SKM-1 treated with dmso at 0.1 percent for 144 hours (cell line): ENCODE results near the gene STAU1.
A peak's percentile ranks its signal among the peaks of the same experiment; 100 is the strongest.
"Not testable (repeated sequence)": the region's sequence is repeated elsewhere in the genome, so short reads cannot be mapped to it uniquely, and the experiment has no call there.

Experiments used
- DNase-seq: peaks from one replicate; lab custom pipeline; 2025; ENCODE audit not compliant: unreplicated experiment; lab: John Stamatoyannopoulos, UW

Gene STAU1

GRCh38 chr20:49187851-49188641, at the start of gene STAU1:
TSS of gene STAU1 (minus strand) at chr20:49188334. CDS start at chr20:49166201, 22,133 bp downstream.
- peak; percentile 96 for DNase-seq

GRCh38 chr20:49237531-49237930, 49.4 kb upstream of the STAU1 start:
- DNase-seq = no peak

- no peak for DNase-seq
Measured at GRCh38 chr20:49236301-49236700, 48.2 kb upstream of the STAU1 start.

GRCh38 chr20:49234831-49235230, 46.7 kb upstream of the STAU1 start:
- no peak for DNase-seq

GRCh38 chr20:49233226-49233625, 45.1 kb upstream of the STAU1 start:
- DNase-seq = no peak

- no peak for DNase-seq
Measured at GRCh38 chr20:49231471-49231870, 43.3 kb upstream of the STAU1 start.

GRCh38 chr20:49230561-49231133, 42.5 kb upstream of the STAU1 start:
- DNase-seq = peak; percentile 76

GRCh38 chr20:49230021-49230420, 41.9 kb upstream of the STAU1 start:
- no peak for DNase-seq

GRCh38 chr20:49229381-49229780, 41.2 kb upstream of the STAU1 start:
- DNase-seq = no peak

- DNase-seq = no peak
Measured at GRCh38 chr20:49228676-49229075, 40.5 kb upstream of the STAU1 start.

GRCh38 chr20:49225896-49226295, 37.8 kb upstream of the STAU1 start:
- no peak for DNase-seq

GRCh38 chr20:49219924-49220831, 32.0 kb upstream of the STAU1 start:
- no peak for DNase-seq

GRCh38 chr20:49219091-49219923, 31.2 kb upstream of the STAU1 start, which contains the start of gene DDX27:
TSS of gene DDX27 (plus strand) at chr20:49219416. CDS start at chr20:49219449, 33 bp downstream.
- peak; percentile 95 for DNase-seq

GRCh38 chr20:49218739-49219090, 30.6 kb upstream of the STAU1 start:
- not testable (repeated sequence) for DNase-seq

GRCh38 chr20:49216991-49217578, 29.0 kb upstream of the STAU1 start:
- peak; percentile 86 for DNase-seq

GRCh38 chr20:49215232-49215631, 27.1 kb upstream of the STAU1 start:
- no peak for DNase-seq

GRCh38 chr20:49214571-49214970, 26.4 kb upstream of the STAU1 start:
- DNase-seq = no peak

- DNase-seq = no peak
Measured at GRCh38 chr20:49210757-49211110, 22.6 kb upstream of the STAU1 start.

- DNase-seq = no peak
Measured at GRCh38 chr20:49210101-49210756, 22.1 kb upstream of the STAU1 start.

- peak; percentile 31 for DNase-seq
Measured at GRCh38 chr20:49207076-49207475, 18.9 kb upstream of the STAU1 start.
